ENCODE measurements around the gene COX7A1.
"Not testable (repeated sequence)": the region's sequence is repeated elsewhere in the genome, so short reads cannot be mapped to it uniquely, and the experiment has no call there.

Gene COX7A1

GRCh38 chr19:36152352-36153091 lies at the start of gene COX7A1:
Gene COX7A1, minus strand, starts transcription at chr19:36152447. Its CDS starts 40 bp downstream, at chr19:36152407.
- no peak for DNase-seq (ENCODE audit: low spot score)

- DNase-seq (ENCODE audit: low spot score), result no peak
Measured at GRCh38 chr19:36201684-36202083, 49.4 kb upstream of the COX7A1 start.

- DNase-seq (ENCODE audit: low spot score), result no peak
Measured at GRCh38 chr19:36198119-36198518, 45.9 kb upstream of the COX7A1 start.

- no peak for DNase-seq (ENCODE audit: low spot score)
Measured at GRCh38 chr19:36196249-36196648, 44.0 kb upstream of the COX7A1 start.

- not testable (repeated sequence) for DNase-seq (ENCODE audit: low spot score)
Measured at GRCh38 chr19:36186722-36187121, 34.5 kb upstream of the COX7A1 start.

GRCh38 chr19:36183245-36183628 lies 31.0 kb upstream of the COX7A1 start:
- no peak for DNase-seq (ENCODE audit: low spot score)

- DNase-seq (ENCODE audit: low spot score), result no peak
Measured at GRCh38 chr19:36182612-36183244, 30.5 kb upstream of the COX7A1 start.

GRCh38 chr19:36179077-36179476 lies 26.8 kb upstream of the COX7A1 start:
- DNase-seq (ENCODE audit: low spot score), result not testable (repeated sequence)

GRCh38 chr19:36173846-36174245 lies 21.6 kb upstream of the COX7A1 start:
- DNase-seq (ENCODE audit: low spot score), result not testable (repeated sequence)

- DNase-seq (ENCODE audit: low spot score), result no peak
Measured at GRCh38 chr19:36172852-36173251, 20.6 kb upstream of the COX7A1 start.

- no peak for DNase-seq (ENCODE audit: low spot score)
Measured at GRCh38 chr19:36169084-36169760, 17.0 kb upstream of the COX7A1 start.

GRCh38 chr19:36163813-36164212 lies 11.6 kb upstream of the COX7A1 start:
- DNase-seq (ENCODE audit: low spot score), result no peak

- no peak for DNase-seq (ENCODE audit: low spot score)
Measured at GRCh38 chr19:36160821-36161596, 8.8 kb upstream of the COX7A1 start.

- no peak for DNase-seq (ENCODE audit: low spot score)
Measured at GRCh38 chr19:36153126-36153525, 879 bp upstream of the COX7A1 start.

GRCh38 chr19:36152019-36152351 lies 262 bp downstream of the COX7A1 start:
- no peak for DNase-seq (ENCODE audit: low spot score)

GRCh38 chr19:36151144-36152018 lies 866 bp downstream of the COX7A1 start:
- DNase-seq (ENCODE audit: low spot score), result no peak

GRCh38 chr19:36150586-36150985 lies 1.7 kb downstream of the COX7A1 start:
- no peak for DNase-seq (ENCODE audit: low spot score)

- no peak for DNase-seq (ENCODE audit: low spot score)
Measured at GRCh38 chr19:36149673-36150406, 2.4 kb downstream of the COX7A1 start.

GRCh38 chr19:36144624-36145023 lies 7.6 kb downstream of the COX7A1 start:
- DNase-seq (ENCODE audit: low spot score), result no peak

GRCh38 chr19:36142496-36142895 lies 9.8 kb downstream of the COX7A1 start:
- DNase-seq (ENCODE audit: low spot score), result no peak

- no peak for DNase-seq (ENCODE audit: low spot score)
Measured at GRCh38 chr19:36142046-36142445, 10.2 kb downstream of the COX7A1 start.

Measured in activated CD4-positive, alpha-beta T cell treated with anti-CD3 and anti-CD28 coated beads, Interleukin-2, Interleukin-4, amounts not matched to agents 100 ng/mL and 50 ng/mL, durations not matched to agents 16 hours and 8 hours (primary cell).